OCI-LY7 (cell line): ENCODE data around the gene ARHGAP6. TPM values are rescaled to one million over a fixed set of nuclear protein-coding genes. Genes with fewer than 3 reads are reported as not detected.

Source experiments
- BruUV-seq: library from RNA; stranded (reverse); fragments of 400-500 nt; replicated peaks from 2 replicates; lab custom pipeline; 2021; lab: Mats Ljungman, UMichigan
- CTCF ChIA-PET: fragments of 300-600 bp; sonication (Branson Sonifier 250); formaldehyde crosslinking; loops from one replicate; lab custom pipeline; 2022; ENCODE audit warnings: antibody characterized with exemption; ENCODE audit not compliant: unreplicated experiment; lab: Charles Lee
- POLR2A ChIA-PET: fragments of 300-600 bp; sonication (Branson Sonifier 250); formaldehyde crosslinking; loops from one replicate; lab custom pipeline; 2022; ENCODE audit warnings: antibody characterized with exemption; lab: Charles Lee
- DNase-seq: peaks from one replicate; pipeline ENCODE4 v3.0.0-alpha.2; 2015; ENCODE audit warnings: low spot score
- H2AFZ ChIP-seq: fragments of 200-600 bp; sonication (generic), shearing (Covaris generic); 2 replicates; pipeline ENCODE4 v1.6.1; 2014; ENCODE audit warnings: mild to moderate bottlenecking, antibody characterized with exemption, low read length, moderate library complexity
- H3K27ac ChIP-seq: fragments of 200-600 bp; sonication (generic); 2 replicates; pipeline ENCODE4 v1.5.1; 2014; ENCODE audit warnings: mixed run types, low read depth, mild to moderate bottlenecking, moderate library complexity, low read length, inconsistent platforms; ENCODE audit not compliant: poor library complexity, severe bottlenecking
- H3K36me3 ChIP-seq: fragments of 200-600 bp; sonication (generic); 2 replicates; pipeline ENCODE4 v1.6.1; 2014; ENCODE audit warnings: mild to moderate bottlenecking, antibody characterized with exemption, low read length, moderate library complexity, mixed read lengths; ENCODE audit not compliant: insufficient read depth
- H3K4me1 ChIP-seq: fragments of 200-600 bp; sonication (generic); 2 replicates; pipeline ENCODE4 v1.5.1; 2014; ENCODE audit warnings: mild to moderate bottlenecking, low read length; ENCODE audit not compliant: insufficient read depth, poor library complexity, severe bottlenecking
- H3K4me2 ChIP-seq: fragments of 200-600 bp; sonication (generic); 2 replicates; pipeline ENCODE4 v1.6.1; 2014; ENCODE audit warnings: mild to moderate bottlenecking, low read length
- H3K4me3 ChIP-seq: fragments of 200-600 bp; sonication (generic); 2 replicates; pipeline ENCODE4 v1.5.1; 2014; ENCODE audit warnings: mild to moderate bottlenecking, low read depth, low read length; ENCODE audit not compliant: poor library complexity, severe bottlenecking
- H3K79me2 ChIP-seq: fragments of 200-600 bp; sonication (generic); 2 replicates; pipeline ENCODE4 v1.6.1; 2016; ENCODE audit warnings: low read depth, mild to moderate bottlenecking, low read length, moderate library complexity, mixed read lengths; ENCODE audit not compliant: insufficient read depth
- H3K9me2 ChIP-seq: fragments of 200-600 bp; sonication (generic); 2 replicates; pipeline ENCODE4 v1.6.1; 2016; ENCODE audit warnings: mild to moderate bottlenecking, low read length, mixed read lengths; ENCODE audit not compliant: insufficient read depth
- H3K9me3 ChIP-seq: fragments of 200-600 bp; sonication (generic); 2 replicates; pipeline ENCODE4 v1.6.1; 2014; ENCODE audit warnings: mild to moderate bottlenecking, mixed run types, low read length, mixed read lengths
- H4K20me1 ChIP-seq: fragments of 200-600 bp; sonication (generic); 2 replicates; pipeline ENCODE4 v1.6.1; 2014; ENCODE audit warnings: mild to moderate bottlenecking, antibody characterized with exemption, low read length, moderate library complexity, mixed read lengths; ENCODE audit not compliant: insufficient read depth
- EZH2phosphoT487 ChIP-seq: fragments of 200-600 bp; sonication (generic); IDR thresholded peaks from 2 replicates; pipeline ENCODE4 v1.6.1; 2018; ENCODE audit warnings: low read depth, borderline replicate concordance, mild to moderate bottlenecking, mixed run types, antibody characterized with exemption, low read length, moderate library complexity, mixed read lengths
- intact Hi-C: fragments of 100-400 bp; cut with micrococcal nuclease; formaldehyde crosslinking; loops from one replicate; pipeline ENCODE4 v1.10.0; 2022; ENCODE audit not compliant: unreplicated experiment
- total RNA-seq, 2 experiments: library from RNA; depleted of rRNA in 1 of 2; stranded (reverse); fragments of >200 nt in 1 of 2; shearing (Covaris generic) in 1 of 2; gene quantifications; 2 replicates each; pipeline ENCODE4 v1.2.3, GENCODE V29; 2014 to 2022
- TF ChIP-seq, protein P1 (sequence below): fragments of 200-600 bp; sonication (generic); conservative IDR thresholded peaks from 2 replicates; pipeline ENCODE4 v1.5.1; 2014; ENCODE audit warnings: mild to moderate bottlenecking, antibody characterized with exemption, low read length, moderate library complexity, mixed read lengths

ARHGAP6 gene
- total RNA-seq, 2 experiments from 2014 or later: not detected

DNA sequence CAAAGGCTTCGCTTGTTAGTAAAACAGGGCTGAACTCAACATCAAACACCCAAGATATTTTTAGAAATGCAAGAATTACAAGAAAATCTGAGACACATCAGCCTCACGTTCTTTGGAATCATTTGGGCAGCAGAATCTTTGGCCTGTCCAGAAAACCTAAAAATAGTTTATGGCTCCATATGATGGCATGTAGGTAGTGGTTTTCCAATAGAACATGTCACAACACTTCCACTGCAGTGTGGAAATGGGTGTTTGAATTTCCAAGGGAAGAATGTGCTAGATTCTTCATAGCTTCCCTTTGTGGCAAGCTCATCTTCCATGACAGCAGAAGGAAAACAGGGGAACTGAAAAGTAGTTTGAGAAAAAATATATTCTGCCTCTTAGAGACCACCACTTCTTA, 118.8 kb downstream of the ARHGAP6 start:
- no peaks in the 10 kb centered on the region for H3K36me3 ChIP-seq
- ChIA-PET POLR2A (no interaction called here), CTCF (no interaction called here)
- BruUV-seq: no TSS peak
- H3K4me1 ChIP-seq: no peaks in the 10 kb centered on the region
- intact Hi-C loops: no loop called here
- DNase-seq: no peak
- no peaks in the 10 kb centered on the region for H4K20me1 ChIP-seq
- TF ChIP-seq, protein P1, sequence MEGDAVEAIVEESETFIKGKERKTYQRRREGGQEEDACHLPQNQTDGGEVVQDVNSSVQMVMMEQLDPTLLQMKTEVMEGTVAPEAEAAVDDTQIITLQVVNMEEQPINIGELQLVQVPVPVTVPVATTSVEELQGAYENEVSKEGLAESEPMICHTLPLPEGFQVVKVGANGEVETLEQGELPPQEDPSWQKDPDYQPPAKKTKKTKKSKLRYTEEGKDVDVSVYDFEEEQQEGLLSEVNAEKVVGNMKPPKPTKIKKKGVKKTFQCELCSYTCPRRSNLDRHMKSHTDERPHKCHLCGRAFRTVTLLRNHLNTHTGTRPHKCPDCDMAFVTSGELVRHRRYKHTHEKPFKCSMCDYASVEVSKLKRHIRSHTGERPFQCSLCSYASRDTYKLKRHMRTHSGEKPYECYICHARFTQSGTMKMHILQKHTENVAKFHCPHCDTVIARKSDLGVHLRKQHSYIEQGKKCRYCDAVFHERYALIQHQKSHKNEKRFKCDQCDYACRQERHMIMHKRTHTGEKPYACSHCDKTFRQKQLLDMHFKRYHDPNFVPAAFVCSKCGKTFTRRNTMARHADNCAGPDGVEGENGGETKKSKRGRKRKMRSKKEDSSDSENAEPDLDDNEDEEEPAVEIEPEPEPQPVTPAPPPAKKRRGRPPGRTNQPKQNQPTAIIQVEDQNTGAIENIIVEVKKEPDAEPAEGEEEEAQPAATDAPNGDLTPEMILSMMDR: no peak
- no peak for TF ChIP-seq EZH2phosphoT487
- no peak overlapping the region for H2AFZ ChIP-seq
- no peak overlapping the region for H3K4me2 ChIP-seq
- no peak overlapping the region for H3K4me3 ChIP-seq
- H3K27ac ChIP-seq: no peak overlapping the region
- no peaks in the 10 kb centered on the region for H3K9me3 ChIP-seq
- H3K79me2 ChIP-seq: no peaks in the 10 kb centered on the region
- H3K9me2 ChIP-seq: no peaks in the 10 kb centered on the region

DNA sequence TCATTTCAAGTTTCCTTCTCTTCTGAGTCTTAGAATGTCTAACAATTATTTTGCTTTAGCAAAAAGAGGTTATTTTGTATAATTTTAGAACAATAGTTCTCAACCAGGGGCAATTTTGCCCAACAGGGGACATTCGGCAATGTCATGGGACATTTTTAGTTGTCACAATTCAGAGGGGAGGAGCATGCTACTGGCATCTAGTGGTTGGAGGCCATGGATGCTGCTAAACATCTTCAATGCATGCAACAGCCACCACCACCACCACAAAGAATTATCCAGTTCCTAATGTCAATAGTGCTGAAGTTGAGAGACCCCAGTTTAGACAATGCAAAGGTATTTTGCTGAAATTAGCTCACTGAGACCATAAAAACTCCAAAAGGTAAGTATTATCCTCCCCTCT, 122.5 kb downstream of the ARHGAP6 start:
- no peaks in the 10 kb centered on the region for H3K79me2 ChIP-seq
- H3K27ac ChIP-seq: no peak overlapping the region
- no peak overlapping the region for H3K4me3 ChIP-seq
- DNase-seq: peak; percentile 16
- H3K9me3 ChIP-seq: no peaks in the 10 kb centered on the region
- H2AFZ ChIP-seq: peak overlapping the region; percentile 67
- no peaks in the 10 kb centered on the region for H3K9me2 ChIP-seq
- intact Hi-C loops: no loop called here
- ChIA-PET CTCF (interaction anchor here (0.7 kb wide), 1 partner anchor 235 kb away, joined by 3 read pairs; no protein-coding TSS in a partner anchor), POLR2A (no interaction called here)
- no peaks in the 10 kb centered on the region for H4K20me1 ChIP-seq
- H3K36me3 ChIP-seq: no peaks in the 10 kb centered on the region
- no TSS peak for BruUV-seq
- H3K4me2 ChIP-seq: no peak overlapping the region
- no peak for TF ChIP-seq EZH2phosphoT487
- TF ChIP-seq, protein P1: peak; percentile 62
- H3K4me1 ChIP-seq: no peaks in the 10 kb centered on the region

DNA sequence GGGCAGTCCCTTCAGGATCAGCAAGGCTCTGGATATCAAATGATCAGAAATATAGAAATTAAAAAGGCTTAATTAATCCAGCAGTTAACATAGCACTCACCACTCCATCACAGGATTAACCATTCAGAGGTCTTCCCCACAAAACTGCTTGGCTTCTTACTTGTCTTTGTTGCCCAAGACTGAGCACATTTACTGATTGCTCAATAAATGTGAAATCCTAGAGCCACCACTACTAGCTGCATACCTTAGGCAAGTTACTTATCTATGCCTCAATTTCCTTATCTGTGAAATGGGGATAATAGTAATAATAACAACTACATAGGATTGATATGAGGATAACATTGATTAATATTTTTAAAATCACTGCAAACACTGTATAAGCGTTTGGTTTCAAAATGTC, 124.2 kb downstream of the ARHGAP6 start:
- CTCF ChIA-PET: no interaction called here
- H3K79me2 ChIP-seq: no peaks in the 10 kb centered on the region
- TF ChIP-seq, protein P1: no peak
- TF ChIP-seq EZH2phosphoT487: no peak
- no peaks in the 10 kb centered on the region for H4K20me1 ChIP-seq
- H3K4me3 ChIP-seq: no peak overlapping the region
- H2AFZ ChIP-seq: no peak overlapping the region
- no peak overlapping the region for H3K27ac ChIP-seq
- no peaks in the 10 kb centered on the region for H3K36me3 ChIP-seq
- POLR2A ChIA-PET: interaction anchor here (0.7 kb wide), 2 partner anchors 369 to 866 kb away, joined by 3 to 5 read pairs; no protein-coding TSS in a partner anchor
- intact Hi-C loops: no loop called here
- H3K4me2 ChIP-seq: no peak overlapping the region
- no TSS peak for BruUV-seq
- no peaks in the 10 kb centered on the region for H3K9me2 ChIP-seq
- DNase-seq: no peak
- no peaks in the 10 kb centered on the region for H3K9me3 ChIP-seq
- H3K4me1 ChIP-seq: no peaks in the 10 kb centered on the region
